Measurements from ENCODE around the gene ABCC4.

The ABCC4 gene

GRCh38 chr13:95067303-95067702, 233.9 kb downstream of the ABCC4 start:
- no peak for DNase-seq
- no peaks in the 10 kb centered on the region for H3K27me3 ChIP-seq
- H3K4me1 ChIP-seq, result no peaks in the 10 kb centered on the region
- peaks cover 3 to 14% (median 9%) of the 10 kb centered on the region in 3 donors for H3K36me3 ChIP-seq
- no peak overlapping the region for H3K4me3 ChIP-seq
- intact Hi-C loops (cut with DNase I; ENCODE audit: low total_unique reads), result no loop called here
- no peak for TF ChIP-seq CTCF (IDR thresholded peaks at IDR 0.05)
- no peak overlapping the region for H3K27ac ChIP-seq
- H3K9me3 ChIP-seq, result no peaks in the 10 kb centered on the region

GRCh38 chr13:95060014-95060519, 241.2 kb downstream of the ABCC4 start:
- Histone ChIP-seq H3K27me3 (no peaks in the 10 kb centered on the region), H3K4me3 (no peak overlapping the region), H3K27ac (no peak overlapping the region), H3K9me3 (no peaks in the 10 kb centered on the region), H3K36me3 (no peaks in the 10 kb centered on the region), H3K4me1 (no peaks in the 10 kb centered on the region)
- intact Hi-C loops (cut with DNase I; ENCODE audit: low total_unique reads), result no loop called here
- TF ChIP-seq CTCF (IDR thresholded peaks at IDR 0.05), result no peak
- DNase-seq, result no peak

GRCh38 chr13:95059306-95059705, 241.9 kb downstream of the ABCC4 start:
- Histone ChIP-seq H3K4me3 (no peak overlapping the region), H3K9me3 (no peaks in the 10 kb centered on the region), H3K36me3 (no peaks in the 10 kb centered on the region), H3K4me1 (no peaks in the 10 kb centered on the region), H3K27ac (no peak overlapping the region), H3K27me3 (no peaks in the 10 kb centered on the region)
- intact Hi-C loops (cut with DNase I; ENCODE audit: low total_unique reads), result no loop called here
- DNase-seq, result no peak
- no peak for TF ChIP-seq CTCF (IDR thresholded peaks at IDR 0.05)

GRCh38 chr13:95058680-95059079, 242.6 kb downstream of the ABCC4 start:
- Histone ChIP-seq H3K4me3 (no peak overlapping the region), H3K4me1 (no peaks in the 10 kb centered on the region), H3K27me3 (no peaks in the 10 kb centered on the region), H3K27ac (no peak overlapping the region), H3K36me3 (no peaks in the 10 kb centered on the region), H3K9me3 (no peaks in the 10 kb centered on the region)
- no peak for TF ChIP-seq CTCF (IDR thresholded peaks at IDR 0.05)
- DNase-seq, result no peak
- intact Hi-C loops (cut with DNase I; ENCODE audit: low total_unique reads), result no loop called here

- no peaks in the 10 kb centered on the region for H3K4me1 ChIP-seq
- H3K36me3 ChIP-seq, result no peaks in the 10 kb centered on the region
- H3K27ac ChIP-seq, result no peak overlapping the region
- H3K27me3 ChIP-seq, result no peaks in the 10 kb centered on the region
- no peaks in the 10 kb centered on the region for H3K9me3 ChIP-seq
- no peak for TF ChIP-seq CTCF (IDR thresholded peaks at IDR 0.05)
- no peak for DNase-seq
- H3K4me3 ChIP-seq, result no peak overlapping the region
- intact Hi-C loops (cut with DNase I; ENCODE audit: low total_unique reads), result no loop called here
Measured at GRCh38 chr13:95056266-95056665, 245.0 kb downstream of the ABCC4 start.

Measured in tibial artery (tissue), 4 donors.